ENCODE data around the gene MARCHF5. TPM values are rescaled to one million over a fixed set of nuclear protein-coding genes. Genes with fewer than 3 reads are reported as not detected.
A peak's percentile ranks its signal among the peaks of the same experiment; 100 is the strongest.

MARCHF5 gene
- total RNA-seq, 1 experiment from 2014 or later = 17.6 TPM

DNA sequence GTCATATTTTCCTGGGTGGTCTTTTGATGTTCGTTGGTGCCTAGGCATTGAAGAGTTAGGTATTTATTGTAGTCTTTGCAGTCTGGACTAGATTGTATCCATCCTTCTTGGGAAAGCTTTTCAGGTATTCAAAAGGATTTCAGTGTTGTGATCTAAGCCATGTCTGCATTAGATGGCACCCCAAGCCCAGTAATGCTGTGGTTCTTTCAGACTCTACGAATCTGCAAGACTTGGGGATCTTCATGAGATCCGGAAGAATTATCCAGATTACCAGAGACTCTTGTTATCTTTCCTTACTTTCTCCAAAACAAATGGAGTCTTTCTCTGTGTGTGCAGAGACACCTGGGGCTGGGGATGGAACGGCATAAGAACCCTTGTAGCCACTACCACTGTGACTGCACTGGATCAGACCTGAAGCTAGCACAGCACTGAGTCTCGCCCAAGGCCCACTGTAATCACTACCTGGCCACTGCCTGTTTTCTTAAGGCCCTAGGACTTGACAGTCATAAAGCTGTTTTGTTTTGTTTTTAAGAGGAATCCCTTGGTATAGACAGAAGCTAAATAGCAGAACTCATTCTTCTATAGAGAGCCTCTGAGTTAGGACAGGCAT is 75.5 kb downstream of the MARCHF5 start:
- Histone ChIP-seq H3K79me1 (ENCODE audit: insufficient read depth, low read depth, low read length, poor library complexity, severe bottlenecking) (no peaks in the 10 kb centered on the region), H2BK120ac (ENCODE audit: low read depth, low read length, poor library complexity, severe bottlenecking) (no peak overlapping the region), H2BK5ac (ENCODE audit: insufficient read length, low read length) (no peak overlapping the region), H3T11ph (ENCODE audit: low read length) (no peak overlapping the region), H3K27ac (ENCODE audit: insufficient read length, low read depth, low read length) (no peak overlapping the region), H2BK12ac (ENCODE audit: insufficient read length, low read depth, low read length) (no peak overlapping the region), H3K27me3 (ENCODE audit: insufficient read depth, low read length) (no peaks in the 10 kb centered on the region), H3K23me2 (ENCODE audit: insufficient read length, low read depth, low read length, poor library complexity, severe bottlenecking) (no peaks in the 10 kb centered on the region), H4K5ac (ENCODE audit: insufficient read length, low read depth, low read length) (no peak overlapping the region), H2BK15ac (ENCODE audit: low read depth, low read length) (no peak overlapping the region), H3K4ac (ENCODE audit: low read depth, low read length) (no peak overlapping the region), H4K8ac (replicated peaks; ENCODE audit: insufficient read length, low read depth, low read length) (no peak overlapping the region), H4K91ac (ENCODE audit: insufficient read length, low read depth, low read length) (no peak overlapping the region), H3K79me2 (ENCODE audit: insufficient read depth, low read length) (no peaks in the 10 kb centered on the region), H2AFZ (ENCODE audit: low read length) (peak overlapping the region; percentile 5), H2AK5ac (ENCODE audit: insufficient read length, low read length) (no peak overlapping the region), H3K14ac (ENCODE audit: insufficient read depth, low read length) (no peak overlapping the region), H3K9me3 (ENCODE audit: control insufficient read depth, low read depth, low read length) (no peaks in the 10 kb centered on the region), H4K20me1 (ENCODE audit: control insufficient read depth, insufficient read depth, insufficient read length) (no peaks in the 10 kb centered on the region), H3K4me1 (ENCODE audit: insufficient read depth, low read length) (no peaks in the 10 kb centered on the region), H3K23ac (ENCODE audit: insufficient read length, low read depth, low read length) (no peak overlapping the region), H3K56ac (ENCODE audit: insufficient read length, low read depth, low read length) (no peak overlapping the region), H2BK20ac (ENCODE audit: low read depth, low read length, poor library complexity, severe bottlenecking) (no peak overlapping the region), H3K4me2 (ENCODE audit: insufficient read depth, insufficient read length, low read length) (no peak overlapping the region), H3K18ac (ENCODE audit: insufficient read length, low read depth, low read length) (no peak overlapping the region), H3K9ac (ENCODE audit: extremely low read depth, insufficient read length, low read length) (no peak overlapping the region)
- WGBS (ENCODE audit: extremely low coverage, insufficient read length, low lambda C conversion rate) = no CpG with 5 or more reads among the region's 5 CpGs
- no peak for DNase-seq
- H3K4me3 Mint-ChIP-seq = no peak overlapping the region
- H3K36me3 Mint-ChIP-seq (ENCODE audit: insufficient read depth in 1 of 3, low read depth in 3 of 3) = no peaks in the 10 kb centered on the region
- H3K4me1 Mint-ChIP-seq = no peaks in the 10 kb centered on the region
- H3K27me3 Mint-ChIP-seq (ENCODE audit: low read depth) = peaks cover 1% of the 10 kb centered on the region; the same call in 1 of the 2 replicates
- H3K9me3 Mint-ChIP-seq = peaks cover 0 to 4% of the 10 kb centered on the region in 2 experiments; a peak in 1 of 5 replicates
- H3K27ac Mint-ChIP-seq = no peak overlapping the region
- TF ChIP-seq, protein P1, sequence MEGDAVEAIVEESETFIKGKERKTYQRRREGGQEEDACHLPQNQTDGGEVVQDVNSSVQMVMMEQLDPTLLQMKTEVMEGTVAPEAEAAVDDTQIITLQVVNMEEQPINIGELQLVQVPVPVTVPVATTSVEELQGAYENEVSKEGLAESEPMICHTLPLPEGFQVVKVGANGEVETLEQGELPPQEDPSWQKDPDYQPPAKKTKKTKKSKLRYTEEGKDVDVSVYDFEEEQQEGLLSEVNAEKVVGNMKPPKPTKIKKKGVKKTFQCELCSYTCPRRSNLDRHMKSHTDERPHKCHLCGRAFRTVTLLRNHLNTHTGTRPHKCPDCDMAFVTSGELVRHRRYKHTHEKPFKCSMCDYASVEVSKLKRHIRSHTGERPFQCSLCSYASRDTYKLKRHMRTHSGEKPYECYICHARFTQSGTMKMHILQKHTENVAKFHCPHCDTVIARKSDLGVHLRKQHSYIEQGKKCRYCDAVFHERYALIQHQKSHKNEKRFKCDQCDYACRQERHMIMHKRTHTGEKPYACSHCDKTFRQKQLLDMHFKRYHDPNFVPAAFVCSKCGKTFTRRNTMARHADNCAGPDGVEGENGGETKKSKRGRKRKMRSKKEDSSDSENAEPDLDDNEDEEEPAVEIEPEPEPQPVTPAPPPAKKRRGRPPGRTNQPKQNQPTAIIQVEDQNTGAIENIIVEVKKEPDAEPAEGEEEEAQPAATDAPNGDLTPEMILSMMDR (conservative IDR thresholded peaks at IDR 0.05) = no peak

Data from H9 (cell line).